Spleen (tissue), 11 donors: ENCODE results near the gene MCTP1. TPM values are rescaled to one million over a fixed set of nuclear protein-coding genes. Genes with fewer than 3 reads are reported as not detected.

Experiments
- DNase-seq: peaks from one replicate; pipeline ENCODE4 v3.0.0-alpha.2; 2020
- H3K27ac ChIP-seq, 8 donors: fragments of 200-600 bp; sonication (generic) in 7 of 8; 1 replicate in 4 of 8; 2 replicates in 4 of 8; pipeline versions ENCODE4 v1.5.0 to v1.8.0; 2016 to 2021; ENCODE audit warnings: inconsistent platforms in 4 of 8, mild to moderate bottlenecking in 4 of 8, moderate library complexity in 1 of 8
- H3K27me3 ChIP-seq, 7 donors: fragments of 200-600 bp; sonication (generic) in 6 of 7; replicated peaks in 1 of 7; 1 replicate in 4 of 7; 2 replicates in 3 of 7; pipeline versions ENCODE4 v1.5.0 to v1.8.0; 2016 to 2021; ENCODE audit warnings: inconsistent platforms in 3 of 7, mild to moderate bottlenecking in 1 of 7
- H3K36me3 ChIP-seq, 6 donors: fragments of 200-600 bp; sonication (generic) in 5 of 6; 1 replicate in 4 of 6; 2 replicates in 2 of 6; pipeline versions ENCODE4 v1.5.0 to v1.8.0; 2016 to 2021; ENCODE audit warnings: inconsistent platforms in 2 of 6
- H3K4me1 ChIP-seq, 6 donors: fragments of 200-600 bp; sonication (generic) in 5 of 6; 1 replicate in 3 of 6; 2 replicates in 3 of 6; pipeline versions ENCODE4 v1.5.0 to v1.8.0; 2016 to 2021; ENCODE audit warnings: inconsistent platforms in 3 of 6
- H3K4me3 ChIP-seq, 8 donors: fragments of 200-600 bp; sonication (generic) in 7 of 8; 1 replicate in 4 of 8; 2 replicates in 4 of 8; pipeline versions ENCODE4 v1.5.0 to v1.8.0; 2016 to 2021; ENCODE audit warnings: inconsistent platforms in 4 of 8, mild to moderate bottlenecking in 4 of 8, moderate library complexity in 2 of 8
- H3K9me3 ChIP-seq, 8 donors: fragments of 200-600 bp; sonication (generic) in 7 of 8; 1 replicate in 4 of 8; 2 replicates in 4 of 8; pipeline versions ENCODE4 v1.5.0 to v1.8.0; 2016 to 2021; ENCODE audit warnings: inconsistent platforms in 4 of 8
- CTCF ChIP-seq, 11 experiments: fragments of 200-600 bp in 7 of 11; fragments of 450-650 bp in 4 of 11; sonication (generic) in 4 of 11; IDR thresholded peaks in 8 of 11; conservative IDR thresholded peaks in 3 of 11; 1 replicate in 7 of 11; 2 replicates in 4 of 11; pipeline versions ENCODE4 v1.4.0 to v1.8.0; 2016 to 2021; ENCODE audit warnings: antibody characterized with exemption in 11 of 11, inconsistent platforms in 4 of 11, mild to moderate bottlenecking in 1 of 11
- POLR2A ChIP-seq, 3 donors: fragments of 450-650 bp; IDR thresholded peaks; one replicate each; pipeline ENCODE4 v1.5.1; 2017; ENCODE audit warnings: antibody characterized with exemption in 3 of 3, mild to moderate bottlenecking in 1 of 3
- POLR2AphosphoS5 ChIP-seq, 3 donors: sonication (generic); formaldehyde crosslinking; IDR thresholded peaks; one replicate each; pipeline ENCODE4 v1.5.1; 2017; ENCODE audit warnings: antibody characterized with exemption in 3 of 3
- WGBS, 5 donors: extraction: QIAGEN DNeasy Blood & Tissue Kit in 3 of 5; methylation state at CpG; one replicate each; pipeline versions ENCODE4 v1.1.5 to v1.1.7; 2013 to 2018; 5-methylcytosine and 5-hydroxymethylcytosine counted together
- intact Hi-C: fragments of 100-400 bp; cut with DNase I; formaldehyde crosslinking; loops from one replicate; pipeline ENCODE4 v1.15.0; 2023; ENCODE audit warnings: low total_unique reads
- polyA plus RNA-seq, 3 donors: library from polyadenylated mRNA; stranded (reverse); fragments of 200-250 nt; gene quantifications; one replicate each; pipeline ENCODE4 v1.2.1, GENCODE V29; 2013
- total RNA-seq, 7 donors: library from RNA; depleted of rRNA in 3 of 7; stranded (reverse); fragments of >200 nt in 3 of 7; fragmentation: NEBNext Ultra II Directional in 4 of 7; extraction: Animal tissue kit (Norgen Biotek cat#: 25700) in 4 of 7; gene quantifications; one replicate each; pipeline versions ENCODE4 v1.1.0 to v1.2.1, GENCODE V29; 2016 to 2021
- donor health status: healthy with polysubstance abuse.
- donor health status: DM: no; HTN: no; CAD: no; lungs with moderate emphysema.
- donor health status: DM: no; HTN: no; CAD: no.
- donor health status: Bipolar disorder and iron deficiency.
- donor health status: healthy.
- donor health status: DM: no; HTN: no; CAD: no.
- donor health status: DM: yes; HTN: yes; CAD: no.

Gene MCTP1
- total and polyA plus RNA-seq, 10 donors = 1.2 to 57.2 (median 29.4) TPM

GRCh38 chr5:95076395-95077185, 208.3 kb downstream of the MCTP1 start:
- H3K27ac ChIP-seq = peak overlapping the region in 2 of 8 donors; percentile 7 to 37
- no peaks in the 10 kb centered on the region for H3K36me3 ChIP-seq
- no peak for DNase-seq
- H3K4me3 ChIP-seq = no peak overlapping the region
- peaks cover 0 to 41% (median 2%) of the 10 kb centered on the region in 6 donors for H3K4me1 ChIP-seq
- 76 to 89% (median 79%) methylated on average over 8 of the region's 8 CpGs for WGBS, 5 donors
- TF ChIP-seq CTCF (IDR thresholded peaks at IDR 0.05 in 8 of 11, conservative IDR thresholded peaks at IDR 0.05 in 3 of 11) (no peak), POLR2AphosphoS5 (IDR thresholded peaks at IDR 0.05) (no peak), POLR2A (IDR thresholded peaks at IDR 0.05) (no peak)
- intact Hi-C loops = no loop called here
- H3K9me3 ChIP-seq = no peaks in the 10 kb centered on the region
- H3K27me3 ChIP-seq = no peaks in the 10 kb centered on the region

- no peak for DNase-seq
- intact Hi-C loops = no loop called here
- Histone ChIP-seq H3K4me3 (no peak overlapping the region), H3K27me3 (no peaks in the 10 kb centered on the region), H3K9me3 (no peaks in the 10 kb centered on the region), H3K36me3 (no peaks in the 10 kb centered on the region), H3K4me1 (peaks cover 0 to 49% (median 7%) of the 10 kb centered on the region in 6 donors), H3K27ac (peak overlapping the region in 1 of 8 donors; percentile 21)
- WGBS, 5 donors = 75 to 89% (median 81%) methylated on average over 1 of the region's 1 CpG
- TF ChIP-seq POLR2A (IDR thresholded peaks at IDR 0.05) = no peak
Measured at GRCh38 chr5:95075111-95075510, 209.8 kb downstream of the MCTP1 start.

- H3K27ac ChIP-seq = no peak overlapping the region
- no peaks in the 10 kb centered on the region for H3K9me3 ChIP-seq
- intact Hi-C loops = no loop called here
- no peak overlapping the region for H3K4me3 ChIP-seq
- H3K27me3 ChIP-seq = no peaks in the 10 kb centered on the region
- no peak for TF ChIP-seq POLR2A (IDR thresholded peaks at IDR 0.05)
- no peak for TF ChIP-seq CTCF (IDR thresholded peaks at IDR 0.05 in 8 of 11, conservative IDR thresholded peaks at IDR 0.05 in 3 of 11)
- TF ChIP-seq POLR2AphosphoS5 (IDR thresholded peaks at IDR 0.05) = no peak
- no peaks in the 10 kb centered on the region for H3K36me3 ChIP-seq
- DNase-seq = no peak
- H3K4me1 ChIP-seq = peaks cover 0 to 55% (median 16%) of the 10 kb centered on the region in 6 donors
Measured at GRCh38 chr5:95072281-95072680, 212.6 kb downstream of the MCTP1 start.

GRCh38 chr5:95070866-95071265, 214.0 kb downstream of the MCTP1 start:
- TF ChIP-seq POLR2AphosphoS5 (IDR thresholded peaks at IDR 0.05) (no peak), CTCF (IDR thresholded peaks at IDR 0.05 in 8 of 11, conservative IDR thresholded peaks at IDR 0.05 in 3 of 11) (no peak), POLR2A (IDR thresholded peaks at IDR 0.05) (no peak)
- peak overlapping the region in 1 of 8 donors; percentile 59 for H3K27ac ChIP-seq
- H3K36me3 ChIP-seq = no peaks in the 10 kb centered on the region
- H3K4me3 ChIP-seq = no peak overlapping the region
- H3K4me1 ChIP-seq = peaks cover 0 to 50% (median 16%) of the 10 kb centered on the region in 6 donors
- H3K9me3 ChIP-seq = no peaks in the 10 kb centered on the region
- WGBS, 5 donors = 81 to 89% (median 88%) methylated on average over 5 of the region's 5 CpGs
- intact Hi-C loops = no loop called here
- no peaks in the 10 kb centered on the region for H3K27me3 ChIP-seq
- no peak for DNase-seq
